Measurements from ENCODE around the gene LY6G5B.
A peak's percentile ranks its signal among the peaks of the same experiment; 100 is the strongest.

- peak; percentile 45; the same call in 1 of the 2 replicates for TF ChIP-seq TAF1 (IDR thresholded peaks at IDR 0.05; ENCODE audit: low read depth, low read length)
- TF ChIP-seq PAX5 (IDR thresholded peaks at IDR 0.05; ENCODE audit: insufficient read depth, low read length, severe bottlenecking) = no peak
- TF ChIP-seq POLR2A (IDR thresholded peaks at IDR 0.05; ENCODE audit: low read depth, low read length) = peak; percentile 76
- peak; percentile 71 for TF ChIP-seq POLR2AphosphoS5 (IDR thresholded peaks at IDR 0.05; ENCODE audit: low read depth, low read length)
- no peak for TF ChIP-seq SPI1 (IDR thresholded peaks at IDR 0.05; ENCODE audit: low read depth, low read length)
These were observed 9.2 kb upstream of the LY6G5B start, which contains the start of gene C6orf47 for GRCh38 chr6:31660381-31661261.
